Aorta (tissue), 5 donors: ENCODE measurements around the gene PTPN4. TPM values are rescaled to one million over a fixed set of nuclear protein-coding genes. Genes with fewer than 3 reads are reported as not detected.

Experiments used
- ATAC-seq: fragments of 200-7000 bp; cut with Tn5 transposase; one replicate; pipeline ENCODE4 v1.9.1; 2022; ENCODE audit warnings: moderate library complexity; ENCODE audit not compliant: low FRiP score
- DNase-seq, 2 donors: peaks; one replicate each; pipeline ENCODE4 v3.0.0-alpha.2; 2020
- H3K27ac ChIP-seq, 2 donors: one replicate each; pipeline ENCODE4 v1.5.1; 2013; ENCODE audit warnings: low read length in 2 of 2, mild to moderate bottlenecking in 2 of 2, moderate library complexity in 2 of 2, control low read depth in 1 of 2, inconsistent platforms in 1 of 2, low read depth in 1 of 2
- H3K27me3 ChIP-seq, 2 donors: one replicate each; pipeline ENCODE4 v1.6.1; 2013; ENCODE audit warnings: control low read depth in 1 of 2, low read length in 1 of 2, mild to moderate bottlenecking in 1 of 2, moderate library complexity in 1 of 2; ENCODE audit not compliant: insufficient read depth in 2 of 2, control insufficient read depth in 1 of 2
- H3K36me3 ChIP-seq, 2 donors: one replicate each; pipeline ENCODE4 v1.6.1; 2013; ENCODE audit warnings: control low read depth in 1 of 2, low read length in 1 of 2, mild to moderate bottlenecking in 1 of 2; ENCODE audit not compliant: insufficient read depth in 2 of 2, control insufficient read depth in 1 of 2
- H3K4me1 ChIP-seq, 2 donors: one replicate each; pipeline ENCODE4 v1.6.1; 2013; ENCODE audit warnings: low read length in 2 of 2, control low read depth in 1 of 2, mild to moderate bottlenecking in 1 of 2, moderate library complexity in 1 of 2; ENCODE audit not compliant: insufficient read depth in 2 of 2, control insufficient read depth in 1 of 2
- H3K4me3 ChIP-seq, 2 donors: one replicate each; pipeline ENCODE4 v1.5.1; 2013; ENCODE audit warnings: low read length in 2 of 2, control low read depth in 1 of 2, mild to moderate bottlenecking in 1 of 2
- H3K9me3 ChIP-seq: one replicate; pipeline ENCODE4 v1.6.1; 2013; ENCODE audit warnings: mild to moderate bottlenecking, low read length; ENCODE audit not compliant: control insufficient read depth
- WGBS, 2 donors: extraction: QIAGEN DNeasy Blood & Tissue Kit; methylation state at CpG; one replicate each; pipeline ENCODE4 v1.1.7; 2013; 5-methylcytosine and 5-hydroxymethylcytosine counted together
- intact Hi-C, 2 donors: fragments of 100-400 bp; cut with DNase I; formaldehyde crosslinking; loops; one replicate each; pipeline versions ENCODE4 v1.14.2 to v1.15.0; 2022
- polyA plus RNA-seq, 2 donors: library from polyadenylated mRNA; stranded (reverse); fragments of 200-250 nt; gene quantifications; one replicate each; pipeline ENCODE4 v1.2.3, GENCODE V29; 2013
- total RNA-seq, 2 donors: library from RNA; stranded (reverse); fragmentation: NEBNext Ultra II Directional; extraction: Animal tissue kit (Norgen Biotek cat#: 25700); gene quantifications; one replicate each; pipeline ENCODE4 v1.2.1, GENCODE V29; 2021
- donor health status: healthy with polysubstance abuse.
- donor health status: Bipolar disorder and iron deficiency.
- donor health status: DM: no; HTN: no; CAD: no.
- donor health status: DM: no; HTN: no; CAD: no.
- donor health status: DM: yes; HTN: yes; CAD: no.

Gene PTPN4
- total and polyA plus RNA-seq, 4 donors: 2.1 to 39.0 (median 11.6) TPM

GRCh38 chr2:119836455-119837142 lies 76.9 kb downstream of the PTPN4 start:
- H3K4me1 ChIP-seq: no peaks in the 10 kb centered on the region
- no peaks in the 10 kb centered on the region for H3K9me3 ChIP-seq
- no peak overlapping the region for H3K4me3 ChIP-seq
- no peaks in the 10 kb centered on the region for H3K36me3 ChIP-seq
- no peak overlapping the region for H3K27ac ChIP-seq
- intact Hi-C loops: no loop called here
- DNase-seq (no peak), ATAC-seq (peak; percentile 41)
- no peaks in the 10 kb centered on the region for H3K27me3 ChIP-seq
- WGBS, 2 donors: 89 to 92% methylated on average over 22 of the region's 22 CpGs

- 86 to 88% methylated on average over 12 of the region's 12 CpGs for WGBS, 2 donors
- no peaks in the 10 kb centered on the region for H3K9me3 ChIP-seq
- DNase-seq (no peak), ATAC-seq (no peak)
- no peak overlapping the region for H3K4me3 ChIP-seq
- no peaks in the 10 kb centered on the region for H3K36me3 ChIP-seq
- intact Hi-C loops: no loop called here
- H3K27me3 ChIP-seq: no peaks in the 10 kb centered on the region
- H3K27ac ChIP-seq: no peak overlapping the region
- H3K4me1 ChIP-seq: no peaks in the 10 kb centered on the region
These were observed 77.6 kb downstream of the PTPN4 start for GRCh38 chr2:119837350-119837749.

GRCh38 chr2:119837759-119838158 lies 78.0 kb downstream of the PTPN4 start:
- Histone ChIP-seq H3K27ac (no peak overlapping the region), H3K9me3 (no peaks in the 10 kb centered on the region), H3K4me1 (no peaks in the 10 kb centered on the region), H3K27me3 (no peaks in the 10 kb centered on the region), H3K4me3 (no peak overlapping the region), H3K36me3 (no peaks in the 10 kb centered on the region)
- DNase-seq: no peak
- WGBS, 2 donors: 88 to 89% methylated on average over 13 of the region's 13 CpGs
- intact Hi-C loops: no loop called here
- no peak for ATAC-seq

GRCh38 chr2:119838179-119838578 lies 78.5 kb downstream of the PTPN4 start:
- intact Hi-C loops: no loop called here
- no peak for DNase-seq
- Histone ChIP-seq H3K9me3 (no peaks in the 10 kb centered on the region), H3K36me3 (no peaks in the 10 kb centered on the region), H3K4me1 (no peaks in the 10 kb centered on the region), H3K4me3 (no peak overlapping the region), H3K27me3 (no peaks in the 10 kb centered on the region), H3K27ac (no peak overlapping the region)
- ATAC-seq: no peak
- 81 to 92% methylated on average over 5 of the region's 5 CpGs for WGBS, 2 donors

- no peak overlapping the region for H3K4me3 ChIP-seq
- no peaks in the 10 kb centered on the region for H3K36me3 ChIP-seq
- H3K4me1 ChIP-seq: no peaks in the 10 kb centered on the region
- no peaks in the 10 kb centered on the region for H3K27me3 ChIP-seq
- DNase-seq: no peak
- H3K9me3 ChIP-seq: no peaks in the 10 kb centered on the region
- 89 to 96% methylated on average over 1 of the region's 1 CpG for WGBS, 2 donors
- intact Hi-C loops: no loop called here
- H3K27ac ChIP-seq: no peak overlapping the region
- no peak for ATAC-seq
These were observed 81.8 kb downstream of the PTPN4 start for GRCh38 chr2:119841550-119841949.

- Histone ChIP-seq H3K4me3 (no peak overlapping the region), H3K4me1 (no peaks in the 10 kb centered on the region), H3K27me3 (no peaks in the 10 kb centered on the region), H3K36me3 (no peaks in the 10 kb centered on the region), H3K27ac (no peak overlapping the region), H3K9me3 (peaks cover 1% of the 10 kb centered on the region)
- ATAC-seq (no peak), DNase-seq (no peak)
- WGBS, 2 donors: 73% methylated on average over 3 of the region's 3 CpGs
- intact Hi-C loops: no loop called here
These were observed 86.3 kb downstream of the PTPN4 start for GRCh38 chr2:119846021-119846420.

- intact Hi-C loops: no loop called here
- Histone ChIP-seq H3K4me3 (no peak overlapping the region), H3K4me1 (no peaks in the 10 kb centered on the region), H3K27ac (no peak overlapping the region), H3K27me3 (no peaks in the 10 kb centered on the region), H3K9me3 (peaks cover 8% of the 10 kb centered on the region), H3K36me3 (no peaks in the 10 kb centered on the region)
- 92 to 96% methylated on average over 4 of the region's 4 CpGs for WGBS, 2 donors
- DNase-seq (no peak), ATAC-seq (no peak)
These were observed 90.3 kb downstream of the PTPN4 start for GRCh38 chr2:119849838-119850565.

GRCh38 chr2:119852214-119852613 lies 92.5 kb downstream of the PTPN4 start:
- Histone ChIP-seq H3K4me3 (no peak overlapping the region), H3K9me3 (peaks cover 8% of the 10 kb centered on the region), H3K36me3 (no peaks in the 10 kb centered on the region), H3K27me3 (no peaks in the 10 kb centered on the region), H3K4me1 (no peaks in the 10 kb centered on the region), H3K27ac (no peak overlapping the region)
- DNase-seq: no peak
- intact Hi-C loops: no loop called here
- WGBS, 2 donors: 97 to 98% methylated on average over 6 of the region's 6 CpGs
- no peak for ATAC-seq

GRCh38 chr2:119853777-119854399 lies 94.2 kb downstream of the PTPN4 start:
- Histone ChIP-seq H3K27me3 (no peaks in the 10 kb centered on the region), H3K4me1 (no peaks in the 10 kb centered on the region), H3K4me3 (no peak overlapping the region), H3K36me3 (no peaks in the 10 kb centered on the region), H3K9me3 (peaks cover 8% of the 10 kb centered on the region), H3K27ac (no peak overlapping the region)
- ATAC-seq: no peak
- intact Hi-C loops: no loop called here
- DNase-seq: no peak
- WGBS, 2 donors: 95% methylated on average over 8 of the region's 8 CpGs
